ENCODE measurements around the gene DMXL1. TPM values are rescaled to one million over a fixed set of nuclear protein-coding genes. Genes with fewer than 3 reads are reported as not detected.
"Not testable (repeated sequence)": the region's sequence is repeated elsewhere in the genome, so short reads cannot be mapped to it uniquely, and the experiment has no call there.

The DMXL1 gene
- polyA plus RNA-seq, 3 donors from 2014 or later, result 14.0 to 15.6 (median 14.7) TPM

DNA sequence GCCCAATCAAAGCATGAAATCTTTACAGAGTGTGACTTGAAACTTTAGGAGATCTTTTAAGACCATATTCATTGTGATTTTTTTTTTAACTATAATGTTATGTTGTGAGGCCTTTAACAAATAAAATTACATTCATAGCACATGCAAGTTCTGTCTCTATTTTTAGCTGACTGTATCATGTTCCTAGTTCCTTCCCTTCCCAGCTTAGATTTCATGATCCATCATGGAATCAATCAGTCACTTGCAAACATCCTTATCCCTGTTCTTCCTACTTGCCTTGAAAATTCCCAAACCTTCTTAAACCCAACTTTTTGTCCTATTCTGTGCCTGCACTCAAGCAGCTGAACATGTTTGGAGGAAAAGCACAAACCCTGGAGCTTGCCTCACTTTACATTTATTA is 141.8 kb downstream of the DMXL1 start:
- Mint-ChIP-seq H3K36me3 (peaks cover 17 to 33% (median 30%) of the 10 kb centered on the region in 3 donors), H3K4me1 (no peaks in the 10 kb centered on the region), H3K9me3 (no peaks in the 10 kb centered on the region), H3K4me3 (no peak overlapping the region), H3K27me3 (ENCODE audit: low read depth in 3 of 3) (peaks cover 0 to 2% (median 2%) of the 10 kb centered on the region in 3 donors), H3K27ac (peak overlapping the region in 1 of 6 donors; percentile 15)
- no peak for DNase-seq

DNA sequence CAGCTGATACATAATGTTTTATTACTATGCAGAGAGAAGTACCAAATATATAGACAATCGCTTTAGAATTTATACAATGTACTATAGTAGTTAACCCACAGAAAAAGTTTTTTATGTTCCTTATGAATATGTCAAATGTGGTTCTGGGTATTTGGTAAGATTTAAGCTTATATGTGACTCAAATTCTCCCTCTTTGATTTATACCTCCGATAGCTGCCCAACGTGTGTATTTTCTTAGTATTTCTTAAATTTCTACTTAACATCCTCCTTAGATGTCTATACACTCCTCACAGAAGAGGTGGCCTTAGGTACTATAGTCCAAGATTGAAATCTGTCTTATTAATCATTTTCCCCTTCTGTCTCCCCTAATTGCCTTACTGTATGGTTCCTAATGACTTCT is 146.3 kb downstream of the DMXL1 start:
- no peak overlapping the region for H3K27ac Mint-ChIP-seq
- no peak overlapping the region for H3K4me3 Mint-ChIP-seq
- DNase-seq, result no peak
- H3K36me3 Mint-ChIP-seq, result peaks cover 18 to 31% (median 29%) of the 10 kb centered on the region in 3 donors
- H3K27me3 Mint-ChIP-seq (ENCODE audit: low read depth in 3 of 3), result peaks cover 0 to 2% (median 2%) of the 10 kb centered on the region in 3 donors
- H3K9me3 Mint-ChIP-seq, result no peaks in the 10 kb centered on the region
- H3K4me1 Mint-ChIP-seq, result no peaks in the 10 kb centered on the region

DNA sequence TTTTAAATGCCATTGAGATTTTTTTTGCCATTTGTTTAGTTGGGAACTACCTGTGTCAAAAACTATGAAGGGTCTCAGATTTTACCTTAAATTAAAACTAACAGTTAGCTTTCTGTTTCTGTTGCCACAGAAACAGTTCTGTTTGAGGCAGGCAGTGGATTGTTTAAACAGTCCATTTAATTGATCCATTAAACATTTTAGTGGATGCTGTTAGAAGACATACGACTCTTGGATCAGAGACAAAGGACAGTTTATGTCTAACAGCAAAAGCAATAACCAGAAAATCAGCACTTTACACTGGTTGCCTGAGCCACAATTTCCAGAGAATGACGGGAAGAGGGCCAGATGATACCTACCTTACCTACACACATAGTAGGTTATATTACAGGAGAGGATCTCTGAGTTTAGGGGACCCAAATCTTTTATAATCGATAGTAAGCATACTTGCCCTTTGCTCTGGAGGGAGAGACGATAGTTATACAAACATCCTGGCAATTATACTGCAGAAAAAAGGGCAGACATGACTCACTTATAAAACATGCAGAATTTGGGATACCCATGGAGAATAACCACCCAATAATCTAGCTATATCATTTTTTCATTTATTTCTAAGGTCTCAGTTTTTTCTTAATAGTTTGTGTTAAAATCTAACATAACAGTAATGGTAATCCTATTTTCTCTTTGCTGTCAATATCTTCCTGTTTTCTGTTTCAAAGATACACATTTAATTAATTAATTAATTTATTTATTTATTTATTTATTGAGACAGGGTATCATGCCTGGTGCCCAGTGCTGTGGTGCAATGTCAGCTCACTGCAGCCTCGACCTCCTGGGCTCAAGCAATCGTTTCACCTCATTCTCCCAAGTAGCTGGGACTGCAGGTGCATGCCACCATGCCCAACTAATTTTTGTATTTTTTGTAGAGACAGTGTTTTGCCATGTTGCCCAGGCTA is 148.2 kb downstream of the DMXL1 start:
- H3K36me3 Mint-ChIP-seq, result peaks cover 13 to 25% (median 20%) of the 10 kb centered on the region in 3 donors
- no peaks in the 10 kb centered on the region for H3K9me3 Mint-ChIP-seq
- H3K27me3 Mint-ChIP-seq (ENCODE audit: low read depth in 3 of 3), result peaks cover 0 to under 1% (median 0%) of the 10 kb centered on the region in 3 donors
- H3K27ac Mint-ChIP-seq, result no peak overlapping the region
- H3K4me3 Mint-ChIP-seq, result no peak overlapping the region
- no peaks in the 10 kb centered on the region for H3K4me1 Mint-ChIP-seq
- no peak for DNase-seq

DNA sequence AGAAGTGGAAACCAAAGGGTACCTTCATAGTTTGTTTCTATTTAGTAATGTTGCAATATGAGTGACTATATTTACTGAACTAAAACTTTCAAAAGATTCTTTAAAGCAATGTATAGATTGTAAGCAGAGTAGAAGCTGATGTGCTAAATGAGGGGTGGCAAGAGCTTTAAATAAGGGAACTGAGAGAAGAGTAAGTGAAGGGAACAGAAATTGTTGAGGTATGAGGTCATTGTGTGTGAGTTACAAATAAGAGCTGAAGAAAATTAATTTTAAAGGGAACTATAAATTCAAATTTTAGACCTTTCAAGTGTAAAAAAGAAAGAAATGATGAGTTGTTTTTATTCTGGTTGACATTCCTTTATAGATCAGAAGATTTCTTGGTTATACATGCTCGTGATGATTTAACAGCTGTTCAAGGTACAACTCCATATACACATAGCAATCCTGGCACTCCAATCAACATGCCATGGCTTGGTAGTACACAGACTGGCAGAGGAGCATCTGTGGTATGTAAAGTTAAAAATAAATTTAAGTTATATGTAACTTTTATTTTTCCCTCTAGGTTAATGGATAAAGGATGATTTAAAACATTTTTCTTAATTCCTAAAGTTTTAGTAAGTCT is 149.8 kb downstream of the DMXL1 start:
- Mint-ChIP-seq H3K36me3 (peaks cover 13 to 26% (median 22%) of the 10 kb centered on the region in 3 donors), H3K4me3 (no peak overlapping the region), H3K9me3 (no peaks in the 10 kb centered on the region), H3K4me1 (no peaks in the 10 kb centered on the region), H3K27me3 (ENCODE audit: low read depth in 3 of 3) (no peaks in the 10 kb centered on the region), H3K27ac (no peak overlapping the region)
- DNase-seq, result no peak

DNA sequence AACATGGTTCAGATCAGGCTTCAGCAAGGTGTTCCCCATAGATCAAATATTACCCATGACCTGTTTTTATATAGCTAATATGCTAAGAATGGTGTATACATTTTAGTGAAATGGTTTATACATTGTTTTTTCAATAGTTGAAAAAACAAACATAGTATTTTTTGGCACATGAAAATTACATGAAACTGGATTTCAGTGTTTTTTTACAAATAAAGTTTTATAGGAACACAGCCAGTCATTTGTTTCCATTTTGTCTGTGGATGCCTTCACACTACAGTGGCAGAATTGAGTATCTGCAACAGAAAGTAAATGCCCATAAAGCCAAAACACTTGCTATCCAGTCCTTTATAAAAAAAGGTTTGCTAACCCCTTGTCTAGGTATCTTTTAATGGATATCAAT is 150.4 kb downstream of the DMXL1 start:
- Mint-ChIP-seq H3K4me3 (no peak overlapping the region), H3K4me1 (no peaks in the 10 kb centered on the region), H3K27ac (no peak overlapping the region), H3K27me3 (ENCODE audit: low read depth in 3 of 3) (no peaks in the 10 kb centered on the region), H3K9me3 (no peaks in the 10 kb centered on the region), H3K36me3 (peaks cover 13 to 29% (median 22%) of the 10 kb centered on the region in 3 donors)
- no peak for DNase-seq

DNA sequence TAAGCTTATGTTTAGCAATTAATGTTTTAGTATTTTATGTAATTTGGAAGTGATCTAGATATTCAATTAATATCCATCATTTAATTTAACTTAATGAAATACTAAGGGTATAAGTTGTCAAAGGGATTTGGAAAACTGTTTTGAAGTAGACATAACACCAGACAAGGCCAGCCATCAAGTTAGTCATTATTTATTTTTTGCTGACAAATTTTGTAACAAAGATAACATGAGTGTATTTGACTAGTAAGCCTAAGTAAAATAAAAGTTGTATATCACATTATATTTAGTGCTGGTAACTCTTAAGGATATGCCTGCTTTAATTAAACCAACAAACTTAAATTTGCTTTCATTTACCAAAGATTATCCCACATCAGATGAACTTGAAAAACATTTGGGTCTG is 159.1 kb downstream of the DMXL1 start:
- H3K36me3 Mint-ChIP-seq, result peaks cover 0 to 18% (median 14%) of the 10 kb centered on the region in 3 donors
- H3K9me3 Mint-ChIP-seq, result no peaks in the 10 kb centered on the region
- H3K27ac Mint-ChIP-seq, result no peak overlapping the region
- H3K27me3 Mint-ChIP-seq (ENCODE audit: low read depth in 3 of 3), result no peaks in the 10 kb centered on the region
- H3K4me1 Mint-ChIP-seq, result no peaks in the 10 kb centered on the region
- DNase-seq, result no peak
- no peak overlapping the region for H3K4me3 Mint-ChIP-seq

DNA sequence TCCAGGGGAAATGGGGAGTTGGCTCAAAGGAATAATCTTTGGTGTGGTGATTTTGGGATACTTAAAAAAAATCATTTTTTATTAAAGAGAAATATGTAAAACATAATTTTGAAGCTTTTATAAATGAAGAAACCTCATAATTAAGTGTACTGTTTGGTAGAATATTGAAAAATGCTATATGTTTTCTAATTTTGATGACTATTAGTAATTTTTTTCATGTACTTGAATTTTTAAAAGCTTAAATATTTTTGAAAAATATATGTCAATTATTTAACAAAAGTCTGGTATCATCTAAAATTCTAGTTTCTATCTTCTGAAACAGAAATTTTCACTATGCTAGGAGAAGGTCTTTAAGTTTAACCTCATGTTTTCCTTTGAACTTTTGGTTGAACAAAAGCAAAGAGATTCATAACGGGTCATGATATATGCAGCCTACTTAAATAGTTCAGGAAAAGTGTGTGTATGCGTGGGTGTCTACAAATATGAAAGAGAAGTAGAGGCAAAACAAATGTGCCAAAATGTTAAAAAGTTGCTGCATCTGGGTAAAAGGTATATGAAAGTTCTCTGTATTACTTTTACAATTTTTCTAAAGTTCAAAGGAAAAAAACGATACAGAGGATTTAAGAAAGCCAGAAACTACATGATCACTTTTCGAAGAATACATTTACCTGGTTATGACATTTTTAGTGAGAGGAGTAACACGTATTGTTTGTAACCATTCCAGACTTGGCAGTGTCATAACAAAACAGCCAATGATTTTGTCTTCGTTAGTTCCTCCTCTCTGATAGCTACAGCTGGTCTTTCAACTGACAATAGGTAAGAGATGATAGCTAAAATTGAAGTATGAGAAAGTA is 167.6 kb downstream of the DMXL1 start:
- peaks cover 0 to 1% (median 0%) of the 10 kb centered on the region in 3 donors for H3K27me3 Mint-ChIP-seq (ENCODE audit: low read depth in 3 of 3)
- no peaks in the 10 kb centered on the region for H3K9me3 Mint-ChIP-seq
- no peak overlapping the region for H3K27ac Mint-ChIP-seq
- DNase-seq, result no peak
- H3K36me3 Mint-ChIP-seq, result peaks cover 6 to 22% (median 21%) of the 10 kb centered on the region in 3 donors
- no peaks in the 10 kb centered on the region for H3K4me1 Mint-ChIP-seq
- no peak overlapping the region for H3K4me3 Mint-ChIP-seq

DNA sequence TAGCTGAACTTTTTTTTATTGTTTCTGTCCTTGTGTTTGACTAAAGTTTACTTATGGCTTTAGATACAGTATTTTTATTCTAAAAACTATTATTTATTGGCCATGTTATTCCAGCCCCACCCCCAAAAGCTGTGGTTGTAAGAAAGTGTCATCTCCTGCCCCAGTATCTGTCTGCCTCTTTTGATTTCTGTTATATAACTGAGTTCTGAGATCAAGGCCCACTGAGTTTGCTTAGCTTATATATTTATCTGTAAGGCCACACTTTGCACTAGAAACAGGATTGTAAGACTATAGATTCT is 168.2 kb downstream of the DMXL1 start:
- H3K27me3 Mint-ChIP-seq (ENCODE audit: low read depth in 3 of 3), result peaks cover 0 to 1% (median 0%) of the 10 kb centered on the region in 3 donors
- no peaks in the 10 kb centered on the region for H3K4me1 Mint-ChIP-seq
- DNase-seq, result no peak
- no peak overlapping the region for H3K4me3 Mint-ChIP-seq
- peak overlapping the region in 1 of 6 donors; percentile 10 for H3K27ac Mint-ChIP-seq
- no peaks in the 10 kb centered on the region for H3K9me3 Mint-ChIP-seq
- H3K36me3 Mint-ChIP-seq, result peaks cover 6 to 22% (median 18%) of the 10 kb centered on the region in 3 donors

DNA sequence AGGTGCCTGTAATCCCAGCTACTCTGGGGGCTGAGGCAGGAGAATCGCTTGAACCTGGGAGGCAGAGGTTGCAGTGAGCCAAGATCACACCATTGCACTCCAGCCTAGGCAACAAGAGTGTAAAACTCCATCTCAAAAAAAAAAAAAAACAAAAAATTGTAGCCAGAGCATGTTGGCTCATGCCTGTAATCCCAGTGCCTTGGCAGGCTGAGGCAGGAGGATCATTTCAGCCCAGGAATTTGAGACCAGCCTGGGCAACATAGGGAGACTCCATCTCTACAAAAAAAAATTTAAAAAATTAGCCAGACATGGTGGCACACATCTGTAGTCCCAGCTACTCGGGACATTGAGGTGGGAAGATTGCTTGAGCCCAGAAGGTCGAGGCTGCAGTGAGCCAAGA is 168.9 kb downstream of the DMXL1 start:
- H3K4me1 Mint-ChIP-seq; H3K27ac Mint-ChIP-seq; H3K9me3 Mint-ChIP-seq; DNase-seq; H3K4me3 Mint-ChIP-seq; H3K27me3 Mint-ChIP-seq (ENCODE audit: low read depth in 3 of 3): not testable (repeated sequence)
- H3K36me3 Mint-ChIP-seq, result peaks cover 6 to 18% (median 12%) of the 10 kb centered on the region in 3 donors

DNA sequence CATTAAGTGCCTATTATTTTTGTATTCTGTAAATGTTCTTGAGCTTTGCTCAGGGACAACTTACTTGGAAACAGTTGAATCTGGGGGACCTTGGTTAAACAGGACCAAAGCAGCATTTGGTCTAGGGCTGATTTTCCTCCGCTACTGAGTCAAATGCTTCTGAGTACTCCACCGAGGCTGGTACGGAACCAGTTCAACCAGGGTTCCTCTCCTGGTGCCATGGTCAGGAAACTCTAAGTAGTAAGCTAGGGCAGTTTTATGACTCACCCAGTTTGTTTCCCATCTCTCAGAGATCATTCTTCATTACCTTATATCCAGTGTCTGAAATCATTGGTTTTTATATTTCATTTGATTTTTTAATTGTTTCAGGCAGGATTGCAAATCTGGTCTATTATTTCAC is 173.0 kb downstream of the DMXL1 start:
- Mint-ChIP-seq H3K9me3 (no peaks in the 10 kb centered on the region), H3K36me3 (peaks cover 3 to 23% (median 3%) of the 10 kb centered on the region in 3 donors), H3K4me1 (no peaks in the 10 kb centered on the region), H3K27ac (no peak overlapping the region), H3K27me3 (ENCODE audit: low read depth in 3 of 3) (no peaks in the 10 kb centered on the region), H3K4me3 (no peak overlapping the region)
- no peak for DNase-seq

DNA sequence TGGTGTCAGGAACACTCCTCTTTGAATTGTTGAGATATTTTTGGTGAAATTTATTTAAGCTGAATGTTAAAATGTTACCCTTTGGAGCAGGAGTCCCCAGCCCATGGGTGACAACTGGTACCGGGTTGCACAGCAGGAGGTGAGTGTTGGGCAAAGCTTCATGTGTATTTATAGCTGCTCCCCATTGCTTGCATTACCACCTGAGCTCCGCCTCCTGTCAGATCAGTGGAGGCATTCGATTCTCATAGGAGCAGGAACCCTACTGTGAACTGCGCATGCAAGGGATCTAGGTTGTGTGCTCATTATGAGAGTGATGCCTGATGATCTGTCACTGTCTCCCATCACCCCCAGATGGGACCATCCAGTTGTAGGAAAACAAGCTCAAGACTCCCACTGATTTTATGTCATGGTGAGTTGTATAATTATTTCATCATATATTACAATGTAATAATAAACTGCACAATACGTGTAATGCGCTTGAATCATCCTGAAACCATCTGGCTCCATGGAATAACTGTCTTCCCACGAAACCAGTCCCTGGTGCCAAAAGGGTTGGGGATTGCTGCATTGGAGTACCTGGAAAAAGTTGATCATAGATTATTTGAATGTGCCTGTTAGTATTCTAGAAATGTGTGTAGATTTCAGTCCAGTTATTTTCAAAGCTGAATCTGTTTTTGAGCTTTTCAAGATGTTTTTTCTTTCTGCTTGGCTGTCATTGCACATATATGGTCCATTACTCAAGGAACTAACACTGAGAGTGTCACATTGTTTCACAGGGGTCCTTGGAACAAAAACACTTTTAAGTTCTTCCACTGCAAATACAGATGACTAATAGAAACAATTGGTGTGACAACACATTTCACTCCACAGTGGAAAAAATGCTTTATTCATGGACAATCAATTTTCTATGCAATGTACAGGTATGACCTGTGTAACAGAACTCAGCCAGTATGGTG is 180.3 kb downstream of the DMXL1 start:
- Mint-ChIP-seq H3K27me3 (ENCODE audit: low read depth in 3 of 3) (peaks cover 0 to 1% (median 0%) of the 10 kb centered on the region in 3 donors), H3K36me3 (peaks cover 3 to 19% (median 5%) of the 10 kb centered on the region in 3 donors), H3K27ac (no peak overlapping the region), H3K9me3 (no peaks in the 10 kb centered on the region), H3K4me3 (no peak overlapping the region), H3K4me1 (no peaks in the 10 kb centered on the region)
- no peak for DNase-seq

DNA sequence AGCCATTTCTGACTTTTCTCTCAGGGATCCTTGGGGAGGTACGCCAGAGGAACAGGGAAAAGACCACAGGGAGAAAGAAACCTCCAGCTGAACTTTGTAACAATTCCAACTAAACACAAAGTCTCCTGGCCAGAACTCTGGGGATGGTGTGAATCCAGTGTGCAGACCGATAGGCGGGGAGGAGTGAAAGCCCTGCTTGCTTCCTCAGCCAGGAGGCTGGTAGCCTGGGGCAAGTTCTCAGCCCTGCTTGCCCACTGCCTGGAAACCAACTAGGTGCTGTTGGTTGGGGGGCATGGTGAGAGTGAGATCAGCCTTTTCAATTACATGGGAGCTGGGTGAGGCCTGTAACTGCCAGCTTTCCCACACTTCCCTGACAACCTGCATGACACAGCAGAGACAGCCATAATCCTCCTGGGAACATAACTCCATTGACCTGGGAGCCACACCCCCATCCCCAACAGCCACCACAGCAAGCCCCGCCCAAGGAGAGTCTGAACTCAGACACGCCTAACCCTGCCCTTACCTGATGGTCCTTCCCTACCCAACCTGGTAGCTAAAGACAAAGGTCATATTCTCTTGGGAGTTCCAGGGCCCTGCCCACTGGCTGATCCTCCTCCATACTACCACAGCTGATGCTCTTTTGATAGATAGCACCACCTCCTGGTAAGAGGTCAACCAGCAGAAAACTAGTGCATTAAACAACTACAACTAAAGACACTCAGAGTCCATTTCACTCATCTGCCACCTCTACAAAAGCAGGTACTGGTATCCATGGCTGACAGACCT is 184.9 kb downstream of the DMXL1 start:
- H3K4me1 Mint-ChIP-seq, result no peaks in the 10 kb centered on the region
- peaks cover 3 to 11% (median 5%) of the 10 kb centered on the region in 3 donors for H3K36me3 Mint-ChIP-seq
- H3K4me3 Mint-ChIP-seq, result no peak overlapping the region
- no peaks in the 10 kb centered on the region for H3K9me3 Mint-ChIP-seq
- H3K27me3 Mint-ChIP-seq (ENCODE audit: low read depth in 3 of 3), result peaks cover 0 to 1% (median 0%) of the 10 kb centered on the region in 3 donors
- no peak overlapping the region for H3K27ac Mint-ChIP-seq
- peak in 1 of 3 donors; percentile 31 for DNase-seq

Data from immature natural killer cell (primary cell).